Measurements from ENCODE around the gene HSPA2.

Gene HSPA2

DNA sequence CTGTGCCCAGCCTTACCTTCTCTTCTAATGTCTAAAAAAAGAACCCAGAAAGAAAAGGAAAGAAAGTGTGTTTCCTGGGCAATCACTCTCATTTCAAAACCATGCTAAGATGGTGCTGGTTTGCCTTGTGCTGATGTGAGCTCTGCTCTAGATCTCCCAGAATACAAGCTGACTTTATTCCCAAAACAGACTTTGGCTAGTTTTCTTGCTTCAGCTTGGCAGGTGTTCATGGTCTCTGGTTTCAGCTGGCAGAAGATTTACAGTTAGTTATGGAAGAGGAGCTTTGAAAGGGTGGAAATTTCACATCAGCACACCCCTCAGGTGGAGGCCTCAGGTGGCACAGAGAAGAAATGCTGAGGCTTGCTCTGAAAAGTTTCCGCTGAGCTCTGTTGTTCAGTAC is 43.6 kb downstream of the HSPA2 start:
- TF ChIP-seq, protein P1, sequence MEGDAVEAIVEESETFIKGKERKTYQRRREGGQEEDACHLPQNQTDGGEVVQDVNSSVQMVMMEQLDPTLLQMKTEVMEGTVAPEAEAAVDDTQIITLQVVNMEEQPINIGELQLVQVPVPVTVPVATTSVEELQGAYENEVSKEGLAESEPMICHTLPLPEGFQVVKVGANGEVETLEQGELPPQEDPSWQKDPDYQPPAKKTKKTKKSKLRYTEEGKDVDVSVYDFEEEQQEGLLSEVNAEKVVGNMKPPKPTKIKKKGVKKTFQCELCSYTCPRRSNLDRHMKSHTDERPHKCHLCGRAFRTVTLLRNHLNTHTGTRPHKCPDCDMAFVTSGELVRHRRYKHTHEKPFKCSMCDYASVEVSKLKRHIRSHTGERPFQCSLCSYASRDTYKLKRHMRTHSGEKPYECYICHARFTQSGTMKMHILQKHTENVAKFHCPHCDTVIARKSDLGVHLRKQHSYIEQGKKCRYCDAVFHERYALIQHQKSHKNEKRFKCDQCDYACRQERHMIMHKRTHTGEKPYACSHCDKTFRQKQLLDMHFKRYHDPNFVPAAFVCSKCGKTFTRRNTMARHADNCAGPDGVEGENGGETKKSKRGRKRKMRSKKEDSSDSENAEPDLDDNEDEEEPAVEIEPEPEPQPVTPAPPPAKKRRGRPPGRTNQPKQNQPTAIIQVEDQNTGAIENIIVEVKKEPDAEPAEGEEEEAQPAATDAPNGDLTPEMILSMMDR (IDR thresholded peaks at IDR 0.05; ENCODE audit: control insufficient read depth, insufficient read depth, low read depth, low read length, missing control alignments), result no peak
- H3K4me3 ChIP-seq (ENCODE audit: control insufficient read depth, low read depth, low read length), result no peak overlapping the region
- no peak for DNase-seq (ENCODE audit: low read depth)

DNA sequence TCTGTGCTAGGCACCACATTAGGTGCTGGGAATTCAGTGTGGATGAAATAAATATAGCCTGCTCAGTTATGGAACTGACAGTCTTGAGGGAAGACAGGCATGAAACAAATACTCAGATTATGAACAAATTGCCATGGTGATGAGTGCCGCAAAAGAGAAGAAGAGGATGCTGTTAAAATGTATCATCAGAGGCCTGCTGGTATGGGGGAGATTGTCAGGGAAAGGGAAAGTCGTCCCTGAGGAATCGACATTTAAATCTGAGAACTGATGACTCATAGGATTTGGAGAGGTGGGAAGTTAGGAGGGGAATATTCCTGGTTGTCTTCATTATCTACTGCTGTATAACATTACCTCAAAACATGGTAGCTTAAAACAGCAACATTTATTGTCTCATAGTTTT is 51.3 kb downstream of the HSPA2 start:
- DNase-seq (ENCODE audit: low read depth), result no peak
- TF ChIP-seq, protein P1 (IDR thresholded peaks at IDR 0.05; ENCODE audit: control insufficient read depth, insufficient read depth, low read depth, low read length, missing control alignments), result no peak
- H3K4me3 ChIP-seq (ENCODE audit: control insufficient read depth, low read depth, low read length), result no peak overlapping the region

Measured in AG09309 (cell line).